H1 (cell line): ENCODE data around the gene ARMC3. TPM values are rescaled to one million over a fixed set of nuclear protein-coding genes. Genes with fewer than 3 reads are reported as not detected.

Experiments
- CTCF ChIA-PET: fragments of 300-600 bp; sonication (Branson Sonifier 250); formaldehyde crosslinking; loops from one replicate; lab custom pipeline; 2021; ENCODE audit not compliant: partially characterized antibody; lab: Charles Lee
- POLR2A ChIA-PET: fragments of 300-600 bp; sonication (Branson Sonifier 250); formaldehyde crosslinking; loops from one replicate; lab custom pipeline; 2021; ENCODE audit warnings: inconsistent platforms; ENCODE audit not compliant: partially characterized antibody; lab: Charles Lee
- DNase-seq, 2 experiments: peaks; one replicate each; pipeline versions ENCODE4 v3.0.0 to v3.0.0-alpha.2; 2010 to 2022; ENCODE audit warnings: low spot score in 2 of 2, low read depth in 1 of 2, mixed read lengths in 1 of 2
- FAIRE-seq: peaks from 2 replicates; lab custom pipeline; 2011; peaks lifted over from hg19 to GRCh38; lab: Jason Lieb, UNC
- H2AFZ ChIP-seq: 2 replicates; pipeline ENCODE4 v1.8.1; 2012; ENCODE audit warnings: low read length, inconsistent platforms
- H2AK5ac ChIP-seq: 2 replicates; pipeline ENCODE4 v1.6.1; 2013; ENCODE audit warnings: low read depth, low read length
- H2BK120ac ChIP-seq: replicated peaks from 2 replicates; pipeline ENCODE3; 2013; ENCODE audit warnings: low read depth, low read length, inconsistent platforms
- H2BK12ac ChIP-seq: 2 replicates; pipeline ENCODE4 v1.6.1; 2013; ENCODE audit warnings: low read depth, low read length
- H2BK15ac ChIP-seq: 2 replicates; pipeline ENCODE4 v1.6.1; 2013; ENCODE audit warnings: low read length
- H2BK20ac ChIP-seq: 2 replicates; pipeline ENCODE4 v1.6.1; 2013; ENCODE audit warnings: low read length
- H2BK5ac ChIP-seq: 2 replicates; pipeline ENCODE4 v1.6.1; 2013; ENCODE audit warnings: low read depth, low read length
- H3K14ac ChIP-seq: 2 replicates; pipeline ENCODE4 v1.6.1; 2013; ENCODE audit warnings: inconsistent platforms; ENCODE audit not compliant: insufficient read length
- H3K18ac ChIP-seq: 2 replicates; pipeline ENCODE4 v1.6.1; 2013; ENCODE audit warnings: low read length; ENCODE audit errors: extremely low read depth
- H3K23ac ChIP-seq: 2 replicates; pipeline ENCODE4 v1.6.1; 2013; ENCODE audit warnings: inconsistent platforms; ENCODE audit not compliant: insufficient read length
- H3K23me2 ChIP-seq: 2 replicates; pipeline ENCODE4 v1.6.1; 2013; ENCODE audit warnings: low read depth, low read length
- H3K27ac ChIP-seq: 2 replicates; pipeline ENCODE4 v1.6.1; 2011; ENCODE audit warnings: low read depth, low read length, inconsistent platforms
- H3K27me3 ChIP-seq, 4 experiments: replicated peaks in 1 of 4; 1 replicate in 1 of 4; 2 replicates in 3 of 4; pipeline versions ENCODE4 v1.6.1 to v1.8.1; 2011 to 2013; ENCODE audit warnings: low read length in 3 of 4, mild to moderate bottlenecking in 3 of 4, inconsistent platforms in 2 of 4, mixed read lengths in 2 of 4, moderate library complexity in 1 of 4; ENCODE audit not compliant: control insufficient read depth in 3 of 4, insufficient read depth in 3 of 4; ENCODE audit errors: extremely low read depth in 1 of 4
- H3K36me3 ChIP-seq, 4 experiments: 2 replicates each; pipeline versions ENCODE4 v1.6.1 to v1.8.1; 2011 to 2013; ENCODE audit warnings: mild to moderate bottlenecking in 4 of 4, low read length in 3 of 4, moderate library complexity in 2 of 4, control low read depth in 1 of 4, inconsistent platforms in 1 of 4; ENCODE audit not compliant: insufficient read depth in 4 of 4, control insufficient read depth in 2 of 4
- H3K4ac ChIP-seq: replicated peaks from 2 replicates; pipeline ENCODE3; 2013; ENCODE audit warnings: low read length, low read depth, mixed read lengths, inconsistent platforms; ENCODE audit not compliant: insufficient read length
- H3K4me1 ChIP-seq, 4 experiments: replicated peaks in 1 of 4; 1 replicate in 1 of 4; 2 replicates in 3 of 4; pipeline versions ENCODE4 v1.6.1 to v1.8.1; 2011 to 2013; ENCODE audit warnings: low read length in 3 of 4, inconsistent platforms in 2 of 4, mixed read lengths in 1 of 4; ENCODE audit not compliant: insufficient read depth in 4 of 4, control insufficient read depth in 3 of 4
- H3K4me2 ChIP-seq, 2 experiments: 2 replicates each; pipeline versions ENCODE4 v1.6.1 to v1.8.1; 2011 to 2013; ENCODE audit warnings: low read depth in 2 of 2, low read length in 2 of 2, control low read depth in 1 of 2, inconsistent platforms in 1 of 2, mild to moderate bottlenecking in 1 of 2; ENCODE audit not compliant: insufficient read depth in 1 of 2
- H3K4me3 ChIP-seq, 4 experiments: fragments of 200-600, 300-600 bp in 1 of 4; sonication (generic), shearing (Covaris generic), sonication (Bioruptor Twin) in 1 of 4; 2 replicates each; pipeline versions ENCODE4 v1.5.1 to v1.8.1; 2011 to 2016; ENCODE audit warnings: low read length in 4 of 4, low read depth in 3 of 4, control low read depth in 2 of 4, inconsistent platforms in 2 of 4, mild to moderate bottlenecking in 2 of 4, mixed read lengths in 1 of 4, moderate library complexity in 1 of 4; ENCODE audit not compliant: insufficient read depth in 2 of 4; ENCODE audit errors: extremely low read depth in 1 of 4
- H3K56ac ChIP-seq: replicated peaks from 2 replicates; pipeline ENCODE3; 2013; ENCODE audit warnings: low read depth, mild to moderate bottlenecking, mixed read lengths, low read length, inconsistent platforms; ENCODE audit not compliant: insufficient read length
- H3K79me1 ChIP-seq: 2 replicates; pipeline ENCODE4 v1.6.1; 2013; ENCODE audit warnings: low read depth, low read length, control low read depth
- H3K79me2 ChIP-seq, 2 experiments: 2 replicates each; pipeline versions ENCODE4 v1.6.1 to v1.8.1; 2012 to 2013; ENCODE audit warnings: low read length in 2 of 2, mild to moderate bottlenecking in 2 of 2, inconsistent platforms in 1 of 2; ENCODE audit not compliant: insufficient read depth in 2 of 2, control insufficient read depth in 1 of 2
- H3K9ac ChIP-seq, 4 experiments: replicated peaks in 1 of 4; 1 replicate in 1 of 4; 2 replicates in 3 of 4; pipeline versions ENCODE4 v1.6.1 to v1.8.1; 2011 to 2013; ENCODE audit warnings: low read depth in 3 of 4, low read length in 3 of 4, control low read depth in 2 of 4, mild to moderate bottlenecking in 2 of 4, moderate library complexity in 2 of 4, inconsistent platforms in 1 of 4; ENCODE audit errors: extremely low read depth in 1 of 4
- H3K9me3 ChIP-seq, 2 experiments: 2 replicates each; pipeline versions ENCODE4 v1.6.1 to v1.8.1; 2012 to 2013; ENCODE audit warnings: mild to moderate bottlenecking in 2 of 2, moderate library complexity in 2 of 2, control low read depth in 1 of 2, inconsistent platforms in 1 of 2, low read depth in 1 of 2, low read length in 1 of 2, mixed read lengths in 1 of 2; ENCODE audit not compliant: insufficient read depth in 2 of 2
- H4K20me1 ChIP-seq, 2 experiments: replicated peaks in 1 of 2; 2 replicates each; pipeline versions ENCODE3 to v1.8.1; 2011 to 2013; ENCODE audit warnings: inconsistent platforms in 2 of 2, low read length in 2 of 2, mild to moderate bottlenecking in 1 of 2; ENCODE audit not compliant: insufficient read depth in 2 of 2, control insufficient read depth in 1 of 2
- H4K5ac ChIP-seq: 2 replicates; pipeline ENCODE4 v1.6.1; 2013; ENCODE audit warnings: low read length, low read depth, mixed read lengths, inconsistent platforms; ENCODE audit not compliant: insufficient read length
- H4K8ac ChIP-seq: 2 replicates; pipeline ENCODE4 v1.8.0; 2013; ENCODE audit warnings: mild to moderate bottlenecking, moderate library complexity, low read length, inconsistent platforms; ENCODE audit not compliant: insufficient read depth; ENCODE audit errors: extremely low read depth
- H4K91ac ChIP-seq: replicated peaks from 2 replicates; pipeline ENCODE3; 2013; ENCODE audit warnings: low read length, mixed read lengths, inconsistent platforms; ENCODE audit not compliant: insufficient read length
- CEBPB ChIP-seq: IDR thresholded peaks from 2 replicates; pipeline ENCODE4 v1.6.1; 2012; ENCODE audit warnings: low read depth, low read length
- CTCF ChIP-seq, 3 experiments: IDR thresholded peaks; 1 replicate in 2 of 3; 2 replicates in 1 of 3; pipeline versions ENCODE4 v1.5.1 to v1.6.1; 2011; ENCODE audit warnings: low read length in 3 of 3, mild to moderate bottlenecking in 3 of 3, inconsistent platforms in 2 of 3, low read depth in 1 of 3, moderate library complexity in 1 of 3; ENCODE audit not compliant: insufficient read depth in 1 of 3; ENCODE audit errors: control extremely low read depth in 1 of 3
- GABPA ChIP-seq: IDR thresholded peaks from 2 replicates; pipeline ENCODE4 v1.6.1; 2011; ENCODE audit warnings: mild to moderate bottlenecking, low read length, moderate library complexity, borderline replicate concordance; ENCODE audit not compliant: insufficient read depth
- SP1 ChIP-seq: IDR thresholded peaks from 2 replicates; pipeline ENCODE4 v1.6.1; 2011; ENCODE audit warnings: low read depth, low read length
- TAF1 ChIP-seq: IDR thresholded peaks from 2 replicates; pipeline ENCODE4 v1.6.1; 2011; ENCODE audit warnings: mild to moderate bottlenecking, low read depth, low read length
- TCF12 ChIP-seq: IDR thresholded peaks from 2 replicates; pipeline ENCODE4 v1.6.1; 2011; ENCODE audit warnings: low read depth, mild to moderate bottlenecking, low read length
- WGBS, 2 experiments: shearing (Covaris generic) in 1 of 2; methylation state at CpG; one replicate each; pipeline versions ENCODE4 v1.1.6 to v1.1.7; 2013 to 2015; ENCODE audit warnings: low lambda C conversion rate in 2 of 2, mixed read lengths in 2 of 2, inconsistent platforms in 1 of 2, low coverage in 1 of 2, missing lambda C conversion rate in 1 of 2; ENCODE audit not compliant: insufficient replicate concordance in 2 of 2, insufficient coverage in 1 of 2, insufficient read length in 1 of 2; ENCODE audit errors: extremely low coverage in 1 of 2, missing lambda C conversion rate in 1 of 2; 5-methylcytosine and 5-hydroxymethylcytosine counted together
- polyA plus RNA-seq, 7 experiments: library from polyadenylated mRNA; depleted of rRNA in 3 of 7; stranded (reverse) in 5 of 7; unstranded in 2 of 7; fragments of >200 nt in 5 of 7; fragments of 200-250 nt in 2 of 7; gene quantifications; 1 replicate in 5 of 7; 2 replicates in 1 of 7; 4 replicates in 1 of 7; pipeline versions ENCODE4 v1.2.1 to v1.2.3, GENCODE V29; 2011 to 2013; ENCODE audit warnings: missing spikeins in 2 of 7, mixed read lengths in 2 of 7
- total RNA-seq: library from RNA; stranded (reverse); fragmentation: NEBNext Ultra II Directional; extraction: Animal tissue kit (Norgen Biotek cat#: 25700); gene quantifications from 2 replicates; pipeline ENCODE4 v1.2.1, GENCODE V29; 2021
- TF ChIP-seq, protein P1 (sequence below): IDR thresholded peaks from 2 replicates; pipeline ENCODE4 v1.6.1; 2012; ENCODE audit warnings: low read length, inconsistent platforms

Gene ARMC3
- total and polyA plus RNA-seq, 2 of the 8 experiments (the other 6 are each of a cell fraction or from before 2014, with no cell fraction given): 0.15 TPM

GRCh38 chr10:22954970-22955369 lies 27.1 kb downstream of the ARMC3 start:
- H3K4me2 ChIP-seq: no peak overlapping the region

More at GRCh38 chr10:22954970-22955369, 27.1 kb downstream of the ARMC3 start:
- CTCF ChIA-PET: no interaction called here
- H3K4ac ChIP-seq: no peak overlapping the region
- no peak overlapping the region for H3K4me3 ChIP-seq
- H2BK15ac ChIP-seq: no peak overlapping the region
- no peaks in the 10 kb centered on the region for H3K9me3 ChIP-seq
- no peak overlapping the region for H3K14ac ChIP-seq
- H2BK20ac ChIP-seq: no peak overlapping the region
- FAIRE-seq (no peak), DNase-seq (no peak)
- no peak overlapping the region for H4K5ac ChIP-seq
- no peak overlapping the region for H4K8ac ChIP-seq
- H2BK120ac ChIP-seq: no peak overlapping the region
- H4K20me1 ChIP-seq: no peaks in the 10 kb centered on the region
- TF ChIP-seq CTCF (IDR thresholded peaks at IDR 0.05; ENCODE audit: control extremely low read depth in 1 of 3, insufficient read depth in 1 of 3, low read depth in 1 of 3, low read length in 3 of 3) (no peak), TAF1 (no peak), CEBPB (no peak), SP1 (no peak), GABPA (no peak), TCF12 (no peak)
- TF ChIP-seq, protein P1, sequence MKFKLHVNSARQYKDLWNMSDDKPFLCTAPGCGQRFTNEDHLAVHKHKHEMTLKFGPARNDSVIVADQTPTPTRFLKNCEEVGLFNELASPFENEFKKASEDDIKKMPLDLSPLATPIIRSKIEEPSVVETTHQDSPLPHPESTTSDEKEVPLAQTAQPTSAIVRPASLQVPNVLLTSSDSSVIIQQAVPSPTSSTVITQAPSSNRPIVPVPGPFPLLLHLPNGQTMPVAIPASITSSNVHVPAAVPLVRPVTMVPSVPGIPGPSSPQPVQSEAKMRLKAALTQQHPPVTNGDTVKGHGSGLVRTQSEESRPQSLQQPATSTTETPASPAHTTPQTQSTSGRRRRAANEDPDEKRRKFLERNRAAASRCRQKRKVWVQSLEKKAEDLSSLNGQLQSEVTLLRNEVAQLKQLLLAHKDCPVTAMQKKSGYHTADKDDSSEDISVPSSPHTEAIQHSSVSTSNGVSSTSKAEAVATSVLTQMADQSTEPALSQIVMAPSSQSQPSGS: no peak
- no peak overlapping the region for H3K23ac ChIP-seq
- no peaks in the 10 kb centered on the region for H3K79me1 ChIP-seq
- H3K9ac ChIP-seq: no peak overlapping the region
- no peaks in the 10 kb centered on the region for H3K79me2 ChIP-seq
- H2BK5ac ChIP-seq: no peak overlapping the region
- H3K4me1 ChIP-seq: no peaks in the 10 kb centered on the region
- no peak overlapping the region for H2AFZ ChIP-seq
- no peak overlapping the region for H3K56ac ChIP-seq
- H3K18ac ChIP-seq: no peak overlapping the region
- POLR2A ChIA-PET: no interaction called here
- H2AK5ac ChIP-seq: no peak overlapping the region
- H4K91ac ChIP-seq: no peak overlapping the region
- H3K23me2 ChIP-seq: no peaks in the 10 kb centered on the region
- 89% methylated on average over 3 of the region's 3 CpGs; no CpG with 5 or more reads in 1 of the 2 experiments for WGBS, 2 experiments
- H3K27me3 ChIP-seq: no peaks in the 10 kb centered on the region
- H2BK12ac ChIP-seq: no peak overlapping the region
- H3K36me3 ChIP-seq: no peaks in the 10 kb centered on the region
- H3K27ac ChIP-seq: no peak overlapping the region
